Gastrocnemius medialis (tissue), 4 donors: ENCODE data around the gene MOB3B. TPM values are rescaled to one million over a fixed set of nuclear protein-coding genes. Genes with fewer than 3 reads are reported as not detected.
A peak's percentile ranks its signal among the peaks of the same experiment; 100 is the strongest.

Experiments
- ATAC-seq, 2 donors: fragments of 150-250 bp; one replicate each; pipeline ENCODE4 v1.9.1; 2016
- DNase-seq, 2 donors: peaks; one replicate each; pipeline ENCODE4 v3.0.0-alpha.2; 2019
- H3K27ac ChIP-seq, 4 donors: fragments of 200-600 bp; sonication (generic); 1 replicate in 1 of 4; 2 replicates in 3 of 4; pipeline ENCODE4 v1.5.1; 2016 to 2018; ENCODE audit warnings: mild to moderate bottlenecking in 2 of 4, moderate library complexity in 1 of 4
- H3K27me3 ChIP-seq, 3 donors: fragments of 200-600 bp; sonication (generic) in 2 of 3; 1 replicate in 1 of 3; 2 replicates in 2 of 3; pipeline versions ENCODE4 v1.5.1 to v1.6.0; 2016 to 2019; ENCODE audit warnings: mild to moderate bottlenecking in 1 of 3, moderate library complexity in 1 of 3
- H3K36me3 ChIP-seq, 2 donors: fragments of 200-600 bp; sonication (generic) in 1 of 2; one replicate each; pipeline ENCODE4 v1.5.1; 2017 to 2018
- H3K4me1 ChIP-seq, 2 donors: fragments of 200-600 bp; sonication (generic) in 1 of 2; one replicate each; pipeline ENCODE4 v1.5.1; 2016 to 2017; ENCODE audit warnings: mild to moderate bottlenecking in 2 of 2
- H3K4me3 ChIP-seq, 4 donors: fragments of 200-600 bp; sonication (generic) in 3 of 4; 1 replicate in 1 of 4; 2 replicates in 3 of 4; pipeline ENCODE4 v1.5.1; 2016 to 2019; ENCODE audit warnings: mild to moderate bottlenecking in 2 of 4
- H3K9me3 ChIP-seq, 3 donors: fragments of 200-600 bp; sonication (generic) in 2 of 3; 1 replicate in 1 of 3; 2 replicates in 2 of 3; pipeline ENCODE4 v1.5.1; 2016 to 2019
- POLR2A ChIP-seq, 2 donors: fragments of 450-650 bp; IDR thresholded peaks; one replicate each; pipeline ENCODE4 v1.6.1; 2017; ENCODE audit warnings: antibody characterized with exemption in 2 of 2, mild to moderate bottlenecking in 2 of 2, moderate library complexity in 2 of 2
- in situ Hi-C, 4 donors: fragments of 200-750 bp; cut with MboI; loops; one replicate each; pipeline versions ENCODE4 v1.15.0 to v1.8.0; 2017; ENCODE audit warnings: low sequenced_read_pairs in 4 of 4
- intact Hi-C: fragments of 100-400 bp; cut with DNase I; formaldehyde crosslinking; loops from one replicate; pipeline ENCODE4 v1.15.1; 2023; ENCODE audit warnings: low total_unique reads
- total RNA-seq, 4 donors: library from RNA; depleted of rRNA; stranded (reverse); fragments of >200 nt; gene quantifications; one replicate each; pipeline versions ENCODE4 v1.1.0 to v1.2.3, GENCODE V29; 2016
- TF ChIP-seq, protein P1 (sequence below), 5 experiments: fragments of 450-650 bp in 3 of 5; fragments of 200-600 bp in 2 of 5; sonication (generic) in 2 of 5; IDR thresholded peaks in 4 of 5; conservative IDR thresholded peaks in 1 of 5; 1 replicate in 4 of 5; 2 replicates in 1 of 5; pipeline ENCODE4 v1.5.1; 2016 to 2019; ENCODE audit warnings: antibody characterized with exemption in 5 of 5, mild to moderate bottlenecking in 3 of 5, moderate library complexity in 3 of 5

Gene MOB3B
- total RNA-seq, 4 donors from 2014 or later: 3.4 to 16.3 (median 12.7) TPM

DNA sequence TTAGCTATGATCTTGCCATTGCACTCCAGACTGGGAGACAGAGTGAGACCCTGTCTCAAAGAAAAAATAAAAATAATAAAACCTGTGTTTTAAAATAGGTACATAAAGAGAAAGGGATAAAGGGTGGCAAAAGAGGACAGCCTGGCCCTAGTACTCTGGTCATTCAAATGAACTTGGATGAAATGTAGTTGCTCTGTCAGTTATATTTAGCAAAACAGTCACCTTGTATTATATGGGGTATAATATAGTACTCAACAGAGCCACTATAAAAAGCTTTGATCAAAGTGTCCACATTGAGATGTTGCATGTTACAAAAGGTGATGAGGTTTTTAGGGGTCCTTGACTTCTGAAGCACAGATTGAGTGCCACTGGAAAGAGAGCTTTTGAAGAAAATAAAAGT lies 171.6 kb downstream of the MOB3B start:
- peak; percentile 86 to 89 for ATAC-seq
- intact Hi-C loops: no loop called here
- TF ChIP-seq, protein P1, sequence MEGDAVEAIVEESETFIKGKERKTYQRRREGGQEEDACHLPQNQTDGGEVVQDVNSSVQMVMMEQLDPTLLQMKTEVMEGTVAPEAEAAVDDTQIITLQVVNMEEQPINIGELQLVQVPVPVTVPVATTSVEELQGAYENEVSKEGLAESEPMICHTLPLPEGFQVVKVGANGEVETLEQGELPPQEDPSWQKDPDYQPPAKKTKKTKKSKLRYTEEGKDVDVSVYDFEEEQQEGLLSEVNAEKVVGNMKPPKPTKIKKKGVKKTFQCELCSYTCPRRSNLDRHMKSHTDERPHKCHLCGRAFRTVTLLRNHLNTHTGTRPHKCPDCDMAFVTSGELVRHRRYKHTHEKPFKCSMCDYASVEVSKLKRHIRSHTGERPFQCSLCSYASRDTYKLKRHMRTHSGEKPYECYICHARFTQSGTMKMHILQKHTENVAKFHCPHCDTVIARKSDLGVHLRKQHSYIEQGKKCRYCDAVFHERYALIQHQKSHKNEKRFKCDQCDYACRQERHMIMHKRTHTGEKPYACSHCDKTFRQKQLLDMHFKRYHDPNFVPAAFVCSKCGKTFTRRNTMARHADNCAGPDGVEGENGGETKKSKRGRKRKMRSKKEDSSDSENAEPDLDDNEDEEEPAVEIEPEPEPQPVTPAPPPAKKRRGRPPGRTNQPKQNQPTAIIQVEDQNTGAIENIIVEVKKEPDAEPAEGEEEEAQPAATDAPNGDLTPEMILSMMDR (IDR thresholded peaks at IDR 0.05 in 4 of 5, conservative IDR thresholded peaks at IDR 0.05 in 1 of 5): no peak
- TF ChIP-seq POLR2A (IDR thresholded peaks at IDR 0.05): no peak
- Histone ChIP-seq H3K27ac (peak overlapping the region; percentile 29 to 71 (median 46)), H3K4me3 (no peak overlapping the region), H3K4me1 (peaks cover 15 to 39% of the 10 kb centered on the region in 2 donors), H3K27me3 (no peaks in the 10 kb centered on the region), H3K9me3 (no peaks in the 10 kb centered on the region), H3K36me3 (no peaks in the 10 kb centered on the region)
- no peak for DNase-seq
- in situ Hi-C loops: no loop called here

DNA sequence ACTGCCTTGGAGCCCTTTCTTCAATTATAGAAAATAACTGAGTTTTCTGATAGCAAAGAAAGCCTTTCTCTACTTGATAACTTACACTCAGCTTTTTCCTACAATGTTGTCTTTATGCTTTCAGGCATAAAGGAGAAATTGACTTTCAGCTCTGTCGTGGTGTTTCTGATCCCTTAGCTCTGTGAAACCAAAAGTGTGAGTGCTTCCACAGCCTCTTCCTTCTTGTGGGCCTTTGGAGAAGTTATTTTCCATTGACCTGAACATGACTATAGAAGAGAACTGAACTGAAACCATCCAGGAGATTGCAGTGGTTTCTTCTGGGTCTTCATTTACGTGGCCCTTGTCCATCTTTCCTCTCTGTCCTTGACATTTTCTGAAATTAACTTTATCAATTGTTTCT lies 173.2 kb downstream of the MOB3B start:
- peaks cover 15 to 42% of the 10 kb centered on the region in 2 donors for H3K4me1 ChIP-seq
- DNase-seq (no peak), ATAC-seq (no peak)
- no peaks in the 10 kb centered on the region for H3K9me3 ChIP-seq
- in situ Hi-C loops: no loop called here
- H3K27ac ChIP-seq: no peak overlapping the region
- intact Hi-C loops: no loop called here
- no peak for TF ChIP-seq POLR2A (IDR thresholded peaks at IDR 0.05)
- TF ChIP-seq, protein P1 (IDR thresholded peaks at IDR 0.05 in 4 of 5, conservative IDR thresholded peaks at IDR 0.05 in 1 of 5): no peak
- H3K27me3 ChIP-seq: no peaks in the 10 kb centered on the region
- no peaks in the 10 kb centered on the region for H3K36me3 ChIP-seq
- H3K4me3 ChIP-seq: no peak overlapping the region

DNA sequence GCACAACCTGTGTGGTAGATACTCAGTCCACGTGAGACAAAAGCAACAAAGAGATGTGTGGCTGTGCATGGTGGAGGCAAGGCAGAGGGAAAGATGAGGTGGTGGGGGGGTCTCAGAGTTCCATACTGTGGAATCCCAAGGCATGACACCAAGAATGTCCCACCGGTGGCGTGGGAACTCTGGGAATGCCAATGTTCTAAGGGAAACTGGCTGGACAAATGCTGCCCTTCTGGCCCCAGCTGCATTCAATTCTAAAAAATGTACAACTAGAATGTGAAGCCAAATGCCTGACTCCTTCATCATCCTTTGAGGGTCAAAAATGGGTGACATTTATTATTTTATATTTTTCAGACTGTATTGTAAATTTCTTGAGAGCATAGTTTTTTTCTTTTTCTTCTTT lies 174.4 kb downstream of the MOB3B start:
- H3K36me3 ChIP-seq: no peaks in the 10 kb centered on the region
- peaks cover 20 to 46% of the 10 kb centered on the region in 2 donors for H3K4me1 ChIP-seq
- H3K27ac ChIP-seq: peak overlapping the region in 1 of 4 donors; percentile 10
- intact Hi-C loops (no loop called here), in situ Hi-C loops (no loop called here)
- no peak overlapping the region for H3K4me3 ChIP-seq
- DNase-seq (no peak), ATAC-seq (no peak)
- no peaks in the 10 kb centered on the region for H3K9me3 ChIP-seq
- no peaks in the 10 kb centered on the region for H3K27me3 ChIP-seq
- TF ChIP-seq, protein P1 (IDR thresholded peaks at IDR 0.05 in 4 of 5, conservative IDR thresholded peaks at IDR 0.05 in 1 of 5): no peak
- no peak for TF ChIP-seq POLR2A (IDR thresholded peaks at IDR 0.05)

DNA sequence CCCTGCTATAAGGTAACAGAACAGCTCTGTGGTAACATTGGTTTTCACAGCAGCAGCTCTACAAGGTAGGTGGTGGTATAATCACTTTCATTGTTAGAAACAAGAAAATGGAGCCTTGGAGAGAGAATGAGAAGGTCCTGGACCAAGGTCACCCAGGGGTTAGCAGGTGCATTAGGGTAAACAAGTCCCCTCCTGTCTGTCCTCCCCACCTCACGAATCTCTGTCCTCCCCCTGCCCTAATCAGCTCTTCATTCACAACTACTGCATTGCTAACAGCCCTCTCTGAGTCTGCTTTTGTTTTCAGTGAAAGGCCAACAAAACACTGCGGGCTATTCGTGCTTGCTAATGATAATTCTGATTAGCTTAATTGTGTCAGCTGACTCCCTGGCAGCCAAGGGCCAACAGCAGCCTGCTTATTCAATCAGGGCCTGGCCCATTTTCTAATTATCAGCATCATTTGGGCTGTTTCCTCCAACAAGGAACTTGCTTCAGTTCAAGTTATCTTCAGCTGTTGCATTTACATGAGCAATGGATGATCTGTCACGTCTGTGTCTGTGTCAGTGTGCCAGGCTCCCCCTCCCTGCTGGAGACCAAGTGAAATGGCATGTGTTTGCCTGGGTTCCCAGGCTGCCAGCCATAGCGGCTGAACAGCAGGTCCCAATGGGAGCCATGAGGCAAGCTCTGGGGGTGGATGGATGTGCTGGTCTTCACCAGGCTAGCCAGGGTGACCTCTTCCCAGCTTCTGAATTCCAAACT lies 176.0 kb downstream of the MOB3B start:
- no peak for ATAC-seq
- intact Hi-C loops: no loop called here
- TF ChIP-seq, protein P1 (IDR thresholded peaks at IDR 0.05 in 4 of 5, conservative IDR thresholded peaks at IDR 0.05 in 1 of 5): peak in 2 of 5 experiments; percentile 24 to 33
- TF ChIP-seq POLR2A (IDR thresholded peaks at IDR 0.05): no peak

More for the DNA sequence above, 176.0 kb downstream of the MOB3B start:
- DNase-seq: peak in 1 of 2 donors; percentile 42
- Histone ChIP-seq H3K36me3 (no peaks in the 10 kb centered on the region), H3K9me3 (no peaks in the 10 kb centered on the region), H3K4me3 (no peak overlapping the region), H3K27me3 (no peaks in the 10 kb centered on the region), H3K4me1 (peaks cover 25 to 45% of the 10 kb centered on the region in 2 donors), H3K27ac (peak overlapping the region in 2 of 4 donors; percentile 17 to 81)
- in situ Hi-C loops: no loop called here
